GM23338 (cell line): ENCODE measurements around the gene TTC23.

Source experiments
- CREB1 ChIP-seq: fragments of 250-450 bp; sonication (Bioruptor Pico); IDR thresholded peaks from 2 replicates; pipeline ENCODE4 v1.5.0; 2020; ENCODE audit warnings: low read depth, mild to moderate bottlenecking, moderate library complexity
- EZH2 ChIP-seq: fragments of 200-600 bp; sonication (generic); IDR thresholded peaks from one replicate; pipeline ENCODE4 v1.8.0; 2017; ENCODE audit warnings: antibody characterized with exemption, mild to moderate bottlenecking, low read depth; ENCODE audit not compliant: unreplicated experiment
- POLR2AphosphoS5 ChIP-seq: IDR thresholded peaks from 2 replicates; pipeline ENCODE4 v1.6.1; 2016; ENCODE audit warnings: antibody characterized with exemption, low read depth
- TF ChIP-seq, protein P1 (sequence below): IDR thresholded peaks from 2 replicates; pipeline ENCODE4 v1.6.1; 2016; ENCODE audit warnings: antibody characterized with exemption
- TF ChIP-seq, protein P2 (sequence below), 2 experiments: fragments of 200-600 bp in 1 of 2; sonication (generic) in 1 of 2; conservative IDR thresholded peaks; 2 replicates each; pipeline versions ENCODE4 v1.5.1 to v1.6.1; 2016 to 2017; ENCODE audit warnings: antibody characterized with exemption in 2 of 2, low read depth in 2 of 2, mild to moderate bottlenecking in 2 of 2, moderate library complexity in 1 of 2
- TF ChIP-seq, protein P3 (sequence below): IDR thresholded peaks from one replicate; pipeline ENCODE4 v1.6.1; 2018; ENCODE audit warnings: antibody characterized with exemption; ENCODE audit not compliant: unreplicated experiment

DNA sequence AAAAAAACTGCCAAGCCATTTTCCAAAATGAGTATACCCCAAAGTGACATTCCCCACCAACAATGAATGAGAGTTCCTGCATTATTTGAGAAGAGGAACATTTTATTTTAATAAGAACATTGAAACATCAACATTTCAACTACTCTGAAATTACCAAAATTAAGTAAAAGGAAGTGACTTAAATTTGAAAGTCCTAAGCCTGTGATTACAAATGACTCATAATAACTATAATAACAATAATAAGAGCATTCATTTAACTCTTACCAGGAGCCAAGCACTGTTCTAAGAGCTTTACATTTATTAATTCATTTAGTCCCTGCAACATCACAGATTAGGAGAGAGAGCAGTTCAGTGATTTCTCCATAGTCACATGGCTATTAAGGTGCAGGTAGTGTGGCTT, 34.3 kb upstream of the TTC23 start:
- TF ChIP-seq CREB1 (CRISPR knock-in tag) (no peak), EZH2 (no peak), POLR2AphosphoS5 (no peak)
- TF ChIP-seq, protein P1, sequence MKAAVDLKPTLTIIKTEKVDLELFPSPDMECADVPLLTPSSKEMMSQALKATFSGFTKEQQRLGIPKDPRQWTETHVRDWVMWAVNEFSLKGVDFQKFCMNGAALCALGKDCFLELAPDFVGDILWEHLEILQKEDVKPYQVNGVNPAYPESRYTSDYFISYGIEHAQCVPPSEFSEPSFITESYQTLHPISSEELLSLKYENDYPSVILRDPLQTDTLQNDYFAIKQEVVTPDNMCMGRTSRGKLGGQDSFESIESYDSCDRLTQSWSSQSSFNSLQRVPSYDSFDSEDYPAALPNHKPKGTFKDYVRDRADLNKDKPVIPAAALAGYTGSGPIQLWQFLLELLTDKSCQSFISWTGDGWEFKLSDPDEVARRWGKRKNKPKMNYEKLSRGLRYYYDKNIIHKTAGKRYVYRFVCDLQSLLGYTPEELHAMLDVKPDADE = no peak
- TF ChIP-seq, protein P2, sequence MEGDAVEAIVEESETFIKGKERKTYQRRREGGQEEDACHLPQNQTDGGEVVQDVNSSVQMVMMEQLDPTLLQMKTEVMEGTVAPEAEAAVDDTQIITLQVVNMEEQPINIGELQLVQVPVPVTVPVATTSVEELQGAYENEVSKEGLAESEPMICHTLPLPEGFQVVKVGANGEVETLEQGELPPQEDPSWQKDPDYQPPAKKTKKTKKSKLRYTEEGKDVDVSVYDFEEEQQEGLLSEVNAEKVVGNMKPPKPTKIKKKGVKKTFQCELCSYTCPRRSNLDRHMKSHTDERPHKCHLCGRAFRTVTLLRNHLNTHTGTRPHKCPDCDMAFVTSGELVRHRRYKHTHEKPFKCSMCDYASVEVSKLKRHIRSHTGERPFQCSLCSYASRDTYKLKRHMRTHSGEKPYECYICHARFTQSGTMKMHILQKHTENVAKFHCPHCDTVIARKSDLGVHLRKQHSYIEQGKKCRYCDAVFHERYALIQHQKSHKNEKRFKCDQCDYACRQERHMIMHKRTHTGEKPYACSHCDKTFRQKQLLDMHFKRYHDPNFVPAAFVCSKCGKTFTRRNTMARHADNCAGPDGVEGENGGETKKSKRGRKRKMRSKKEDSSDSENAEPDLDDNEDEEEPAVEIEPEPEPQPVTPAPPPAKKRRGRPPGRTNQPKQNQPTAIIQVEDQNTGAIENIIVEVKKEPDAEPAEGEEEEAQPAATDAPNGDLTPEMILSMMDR (conservative IDR thresholded peaks at IDR 0.05; ENCODE audit: low read depth in 2 of 2) = no peak
- TF ChIP-seq, protein P3, sequence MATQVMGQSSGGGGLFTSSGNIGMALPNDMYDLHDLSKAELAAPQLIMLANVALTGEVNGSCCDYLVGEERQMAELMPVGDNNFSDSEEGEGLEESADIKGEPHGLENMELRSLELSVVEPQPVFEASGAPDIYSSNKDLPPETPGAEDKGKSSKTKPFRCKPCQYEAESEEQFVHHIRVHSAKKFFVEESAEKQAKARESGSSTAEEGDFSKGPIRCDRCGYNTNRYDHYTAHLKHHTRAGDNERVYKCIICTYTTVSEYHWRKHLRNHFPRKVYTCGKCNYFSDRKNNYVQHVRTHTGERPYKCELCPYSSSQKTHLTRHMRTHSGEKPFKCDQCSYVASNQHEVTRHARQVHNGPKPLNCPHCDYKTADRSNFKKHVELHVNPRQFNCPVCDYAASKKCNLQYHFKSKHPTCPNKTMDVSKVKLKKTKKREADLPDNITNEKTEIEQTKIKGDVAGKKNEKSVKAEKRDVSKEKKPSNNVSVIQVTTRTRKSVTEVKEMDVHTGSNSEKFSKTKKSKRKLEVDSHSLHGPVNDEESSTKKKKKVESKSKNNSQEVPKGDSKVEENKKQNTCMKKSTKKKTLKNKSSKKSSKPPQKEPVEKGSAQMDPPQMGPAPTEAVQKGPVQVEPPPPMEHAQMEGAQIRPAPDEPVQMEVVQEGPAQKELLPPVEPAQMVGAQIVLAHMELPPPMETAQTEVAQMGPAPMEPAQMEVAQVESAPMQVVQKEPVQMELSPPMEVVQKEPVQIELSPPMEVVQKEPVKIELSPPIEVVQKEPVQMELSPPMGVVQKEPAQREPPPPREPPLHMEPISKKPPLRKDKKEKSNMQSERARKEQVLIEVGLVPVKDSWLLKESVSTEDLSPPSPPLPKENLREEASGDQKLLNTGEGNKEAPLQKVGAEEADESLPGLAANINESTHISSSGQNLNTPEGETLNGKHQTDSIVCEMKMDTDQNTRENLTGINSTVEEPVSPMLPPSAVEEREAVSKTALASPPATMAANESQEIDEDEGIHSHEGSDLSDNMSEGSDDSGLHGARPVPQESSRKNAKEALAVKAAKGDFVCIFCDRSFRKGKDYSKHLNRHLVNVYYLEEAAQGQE = no peak
